B cell (primary cell): ENCODE results near the gene ZNF532.

Source experiments
- EZH2 ChIP-seq: IDR thresholded peaks from 2 replicates; pipeline ENCODE4 v1.6.1; 2012; ENCODE audit warnings: borderline replicate concordance, low read depth, mild to moderate bottlenecking, moderate library complexity, low read length; ENCODE audit not compliant: insufficient read depth, poor library complexity, severe bottlenecking
- TF ChIP-seq, protein P1 (sequence below): fragments of 200-600 bp; IDR thresholded peaks from one replicate; pipeline ENCODE4 v1.8.0; 2022; ENCODE audit warnings: antibody characterized with exemption, mild to moderate bottlenecking

DNA sequence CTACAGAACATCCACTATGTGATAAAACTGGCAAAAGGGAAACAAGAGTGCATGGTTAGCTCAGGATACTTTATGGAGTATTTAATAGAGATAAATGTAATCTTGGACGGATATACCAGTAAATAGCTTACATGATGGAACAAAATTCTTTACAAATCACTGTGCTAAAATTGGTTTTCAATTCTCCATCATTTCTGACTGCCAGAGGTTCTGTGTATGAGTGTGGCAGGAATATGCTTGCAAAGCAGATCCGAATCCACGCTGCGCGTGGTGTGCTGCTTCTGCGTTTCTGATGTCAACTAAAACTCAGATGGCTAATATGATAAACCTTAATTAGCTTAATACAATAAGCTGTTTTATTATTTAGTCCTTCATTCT lies 2.1 kb downstream of the ZNF532 start:
- TF ChIP-seq EZH2: no peak
- TF ChIP-seq, protein P1, sequence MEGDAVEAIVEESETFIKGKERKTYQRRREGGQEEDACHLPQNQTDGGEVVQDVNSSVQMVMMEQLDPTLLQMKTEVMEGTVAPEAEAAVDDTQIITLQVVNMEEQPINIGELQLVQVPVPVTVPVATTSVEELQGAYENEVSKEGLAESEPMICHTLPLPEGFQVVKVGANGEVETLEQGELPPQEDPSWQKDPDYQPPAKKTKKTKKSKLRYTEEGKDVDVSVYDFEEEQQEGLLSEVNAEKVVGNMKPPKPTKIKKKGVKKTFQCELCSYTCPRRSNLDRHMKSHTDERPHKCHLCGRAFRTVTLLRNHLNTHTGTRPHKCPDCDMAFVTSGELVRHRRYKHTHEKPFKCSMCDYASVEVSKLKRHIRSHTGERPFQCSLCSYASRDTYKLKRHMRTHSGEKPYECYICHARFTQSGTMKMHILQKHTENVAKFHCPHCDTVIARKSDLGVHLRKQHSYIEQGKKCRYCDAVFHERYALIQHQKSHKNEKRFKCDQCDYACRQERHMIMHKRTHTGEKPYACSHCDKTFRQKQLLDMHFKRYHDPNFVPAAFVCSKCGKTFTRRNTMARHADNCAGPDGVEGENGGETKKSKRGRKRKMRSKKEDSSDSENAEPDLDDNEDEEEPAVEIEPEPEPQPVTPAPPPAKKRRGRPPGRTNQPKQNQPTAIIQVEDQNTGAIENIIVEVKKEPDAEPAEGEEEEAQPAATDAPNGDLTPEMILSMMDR: no peak
